A549 (cell line): ENCODE results near the gene ELP5. TPM values are rescaled to one million over a fixed set of nuclear protein-coding genes. Genes with fewer than 3 reads are reported as not detected.

Experiments used
- ATAC-seq, 2 experiments: fragments of 200-7000 bp in 1 of 2; fragments of >200 bp in 1 of 2; cut with Nextera tagmentation in 1 of 2; cut with Tn5 transposase in 1 of 2; 3 replicates each; pipeline versions ENCODE4 v1.8.0 to v1.9.1; 2018 to 2020; ENCODE audit warnings: mild to moderate bottlenecking in 1 of 2, moderate library complexity in 1 of 2
- CTCF ChIA-PET: fragments of 300-600 bp; sonication (Branson Sonifier 250); formaldehyde crosslinking; extraction: SDS; loops from one replicate; lab custom pipeline; 2021; ENCODE audit warnings: antibody characterized with exemption, inconsistent platforms; lab: Yijun Ruan, JAX
- POLR2A ChIA-PET: fragments of 350-600 bp; formaldehyde crosslinking; extraction: SDS; loops from one replicate; lab custom pipeline; 2021; ENCODE audit warnings: antibody characterized with exemption, inconsistent platforms; lab: Yijun Ruan, JAX
- DNase-seq, 2 experiments: peaks; one replicate each; pipeline versions ENCODE4 v3.0.0 to v3.0.0-alpha.2; 2011 to 2016; ENCODE audit warnings: low read depth in 1 of 2, low spot score in 1 of 2
- FAIRE-seq: peaks from 2 replicates; lab custom pipeline; 2011; peaks lifted over from hg19 to GRCh38; lab: Jason Lieb, UNC
- H3K27ac ChIP-seq, 2 experiments: fragments of >200 bp; sonication (Bioruptor Twin); formaldehyde crosslinking; 3 replicates each; pipeline ENCODE4 v1.5.1; 2016 to 2017
- H3K4me1 ChIP-seq: fragments of >200 bp; sonication (Bioruptor Twin); formaldehyde crosslinking; 3 replicates; pipeline ENCODE4 v1.6.1; 2016
- H3K4me2 ChIP-seq: fragments of >200 bp; sonication (Bioruptor Twin); formaldehyde crosslinking; 3 replicates; pipeline ENCODE4 v1.6.1; 2016
- H3K4me3 ChIP-seq: fragments of >200 bp; sonication (Bioruptor Twin); formaldehyde crosslinking; 3 replicates; pipeline ENCODE4 v1.5.1; 2016
- H3K9me3 ChIP-seq: fragments of >200 bp; sonication (Bioruptor Twin); formaldehyde crosslinking; 3 replicates; pipeline ENCODE4 v1.6.1; 2016
- ATOH8 ChIP-seq: fragments of 250-450 bp; sonication (Bioruptor Pico); IDR thresholded peaks from 2 replicates; pipeline ENCODE4 v1.5.0; 2020; ENCODE audit warnings: low read depth, mild to moderate bottlenecking, moderate library complexity
- BHLHE40 ChIP-seq: IDR thresholded peaks from 2 replicates; pipeline ENCODE4 v1.6.1; 2012; ENCODE audit warnings: low read depth, low read length, inconsistent platforms
- CTCF ChIP-seq: fragments of >200 bp; sonication (Bioruptor Twin); formaldehyde crosslinking; IDR thresholded peaks from 3 replicates; pipeline ENCODE4 v1.5.1; 2016
- EHF ChIP-seq: fragments of 250-450 bp; sonication (Bioruptor Pico); IDR thresholded peaks from 2 replicates; pipeline ENCODE4 v1.5.0; 2020; ENCODE audit warnings: mild to moderate bottlenecking
- EP300 ChIP-seq, 2 experiments: fragments of >200 bp; sonication (Bioruptor Twin); formaldehyde crosslinking; IDR thresholded peaks; 2 replicates in 1 of 2; 3 replicates in 1 of 2; pipeline ENCODE4 v1.6.1; 2016 to 2017
- FOSL2 ChIP-seq, 2 experiments: fragments of 450-650 bp in 1 of 2; fragments of >200 bp in 1 of 2; sonication (Bioruptor Twin) in 1 of 2; formaldehyde crosslinking; IDR thresholded peaks; 2 replicates each; pipeline versions ENCODE4 v1.5.0 to v1.6.1; 2016 to 2020; ENCODE audit warnings: mild to moderate bottlenecking in 1 of 2, moderate library complexity in 1 of 2
- FOXS1 ChIP-seq: fragments of 250-450 bp; sonication (Bioruptor Pico); IDR thresholded peaks from 2 replicates; pipeline ENCODE4 v1.5.0; 2020; ENCODE audit warnings: mild to moderate bottlenecking, moderate library complexity
- GATA3 ChIP-seq: IDR thresholded peaks from 2 replicates; pipeline ENCODE4 v1.6.1; 2012; ENCODE audit warnings: borderline replicate concordance
- HDAC2 ChIP-seq: fragments of 200-600 bp; sonication (generic); IDR thresholded peaks from 2 replicates; pipeline ENCODE4 v1.6.1; 2016
- HOXA7 ChIP-seq: fragments of 250-450 bp; sonication (Bioruptor Pico); IDR thresholded peaks from 2 replicates; pipeline ENCODE4 v1.5.0; 2020; ENCODE audit warnings: mild to moderate bottlenecking, moderate library complexity
- HOXB13 ChIP-seq: fragments of 250-450 bp; sonication (Bioruptor Pico); IDR thresholded peaks from 2 replicates; pipeline ENCODE4 v1.5.0; 2020; ENCODE audit warnings: low read depth, mild to moderate bottlenecking, moderate library complexity
- HOXB5 ChIP-seq: fragments of 250-450 bp; sonication (Bioruptor Pico); IDR thresholded peaks from 2 replicates; pipeline ENCODE4 v1.5.0; 2020; ENCODE audit warnings: mild to moderate bottlenecking, moderate library complexity
- JUN ChIP-seq, 2 experiments: fragments of >200 bp; sonication (Bioruptor Twin); formaldehyde crosslinking; IDR thresholded peaks; 2 replicates in 1 of 2; 3 replicates in 1 of 2; pipeline ENCODE4 v1.6.1; 2016 to 2017
- MAFK ChIP-seq: fragments of 450-650 bp; IDR thresholded peaks from 2 replicates; pipeline ENCODE4 v1.6.1; 2014; ENCODE audit not compliant: partially characterized antibody
- MAX ChIP-seq: IDR thresholded peaks from 2 replicates; pipeline ENCODE4 v1.6.1; 2012
- MAZ ChIP-seq: fragments of 150-350 bp; IDR thresholded peaks from 2 replicates; pipeline ENCODE4 v1.6.1; 2014; ENCODE audit warnings: antibody characterized with exemption, low read depth, low read length, borderline replicate concordance
- MYC ChIP-seq: IDR thresholded peaks from 2 replicates; pipeline ENCODE4 v1.6.1; 2012; ENCODE audit warnings: mild to moderate bottlenecking, inconsistent platforms, low read length, improper control_type of control experiment, borderline replicate concordance
- NFE2L2 ChIP-seq: fragments of 150-350 bp; conservative IDR thresholded peaks from 2 replicates; pipeline ENCODE4 v1.6.1; 2014; ENCODE audit warnings: low read length
- NPAS2 ChIP-seq: fragments of 250-450 bp; sonication (Bioruptor Pico); IDR thresholded peaks from 2 replicates; pipeline ENCODE4 v1.8.0; 2022; ENCODE audit warnings: mild to moderate bottlenecking, moderate library complexity, borderline replicate concordance
- PHF8 ChIP-seq: fragments of 200-600 bp; sonication (generic); IDR thresholded peaks from 2 replicates; pipeline ENCODE4 v1.6.1; 2016; ENCODE audit warnings: low read depth, mild to moderate bottlenecking, antibody characterized with exemption, moderate library complexity, borderline replicate concordance
- POLR2A ChIP-seq: IDR thresholded peaks from 2 replicates; pipeline ENCODE4 v1.6.1; 2012; ENCODE audit warnings: mild to moderate bottlenecking, low read length
- POLR2AphosphoS2 ChIP-seq: conservative IDR thresholded peaks from 2 replicates; pipeline ENCODE4 v1.6.1; 2012; ENCODE audit warnings: low read length, improper control_type of control experiment, inconsistent platforms
- RAD21 ChIP-seq, 2 experiments: fragments of >200 bp in 1 of 2; sonication (Bioruptor Twin) in 1 of 2; formaldehyde crosslinking in 1 of 2; IDR thresholded peaks in 1 of 2; conservative IDR thresholded peaks in 1 of 2; 2 replicates in 1 of 2; 3 replicates in 1 of 2; pipeline ENCODE4 v1.6.1; 2012 to 2018; ENCODE audit warnings: inconsistent platforms in 1 of 2
- RARB ChIP-seq: fragments of 250-450 bp; sonication (Bioruptor Pico); IDR thresholded peaks from 2 replicates; pipeline ENCODE4 v1.8.0; 2021; ENCODE audit warnings: mild to moderate bottlenecking, moderate library complexity
- TP53 ChIP-seq: fragments of 250-450 bp; sonication (Bioruptor Pico); IDR thresholded peaks from 2 replicates; pipeline ENCODE4 v1.5.0; 2021; ENCODE audit warnings: mild to moderate bottlenecking, moderate library complexity
- USF2 ChIP-seq: fragments of 450-650 bp; IDR thresholded peaks from 2 replicates; pipeline ENCODE4 v1.6.1; 2014; ENCODE audit warnings: antibody characterized with exemption
- ZFP36 ChIP-seq: fragments of 450-650 bp; IDR thresholded peaks from 2 replicates; pipeline ENCODE4 v1.6.1; 2014; ENCODE audit warnings: borderline replicate concordance; ENCODE audit not compliant: partially characterized antibody
- WGBS: methylation state at CpG from one replicate; pipeline ENCODE4 v1.1.6; 2017; ENCODE audit errors: missing lambda C conversion rate; 5-methylcytosine and 5-hydroxymethylcytosine counted together
- polyA plus RNA-seq, 4 experiments: library from polyadenylated mRNA; depleted of rRNA in 3 of 4; stranded (reverse); fragments of >200 nt; fragmentation: RNase III in 1 of 4; extraction: RNeasy Plus Mini Kit Qiagen cat#74134 plus additional on column Dnase treatment in 1 of 4; gene quantifications; 2 replicates in 3 of 4; 3 replicates in 1 of 4; pipeline ENCODE4 v1.2.3, GENCODE V29; 2011 to 2017
- TF ChIP-seq, protein P1 (sequence below): fragments of >200 bp; sonication (Bioruptor Twin); formaldehyde crosslinking; IDR thresholded peaks from 3 replicates; pipeline ENCODE4 v1.6.1; 2016
- TF ChIP-seq, protein P2 (sequence below): IDR thresholded peaks from 2 replicates; pipeline ENCODE4 v1.6.1; 2012; ENCODE audit warnings: low read depth, borderline replicate concordance
- TF ChIP-seq, protein P3 (sequence below): fragments of 150-350 bp; IDR thresholded peaks from 2 replicates; pipeline ENCODE4 v1.6.1; 2014; ENCODE audit warnings: low read depth, mild to moderate bottlenecking, low read length
- TF ChIP-seq, protein P4 (sequence below): fragments of >200 bp; sonication (Bioruptor Twin); formaldehyde crosslinking; IDR thresholded peaks from 2 replicates; pipeline ENCODE4 v1.6.1; 2016

Gene ELP5
- polyA plus RNA-seq, 2 of the 4 experiments (the other 2 are of a cell fraction) = 92.1 to 133 TPM

- peak within 1 kb of the TSS; percentile 92 for H3K4me2 ChIP-seq
- ChIA-PET CTCF (interaction anchor here (1.0 to 17.3 kb wide), 6 partner anchors 12 to 189 kb away, joined by 3 to 169 read pairs (median 7); partner anchors contain the start of genes ACADVL and DLG4), POLR2A (interaction anchor here (0.5 to 6.9 kb wide), 10 partner anchors 8 to 199 kb away, joined by 3 to 63 read pairs (median 3); partner anchors contain the start of genes ACADVL, DLG4, GABARAP and SLC16A13)
- H3K4me1 ChIP-seq = peaks cover 44% of the 10 kb centered on the region
- H3K9me3 ChIP-seq = no peaks in the 10 kb centered on the region
- DNase-seq (peak; percentile 98), ATAC-seq (peak; percentile 49 to 75), FAIRE-seq (peak; percentile 98)
- peak within 1 kb of the TSS; percentile 94 to 95 for H3K27ac ChIP-seq
- under 1% methylated on average over 35 of the region's 72 CpGs for WGBS
- H3K4me3 ChIP-seq = peak within 1 kb of the TSS; percentile 77
- TF ChIP-seq RAD21 (conservative IDR thresholded peaks at IDR 0.05 in 1 of 2, IDR thresholded peaks at IDR 0.05 in 1 of 2) = 0 out of 5 replicates have a peak, but pooled peaks of 1 of the 2 experiments have one; percentile 13
- TF ChIP-seq HDAC2 = 0 out of 2 replicates have a peak, but pooled peaks have one; percentile 66
- TF ChIP-seq TP53 (CRISPR knock-in tag) = peak; percentile 95
- TF ChIP-seq FOSL2 (IDR thresholded peaks at IDR 0.05) = no peak
- peak; percentile 82 for TF ChIP-seq FOSL2 (CRISPR knock-in tag; IDR thresholded peaks at IDR 0.05)
- TF ChIP-seq HOXA7 = peak; percentile 80; the same call in 1 of the 2 replicates
- TF ChIP-seq NFE2L2 = no peak
- peak; percentile 73; the same call in 1 of the 2 replicates for TF ChIP-seq PHF8
- TF ChIP-seq POLR2AphosphoS2 = peak; percentile 90
- TF ChIP-seq, protein P1, sequence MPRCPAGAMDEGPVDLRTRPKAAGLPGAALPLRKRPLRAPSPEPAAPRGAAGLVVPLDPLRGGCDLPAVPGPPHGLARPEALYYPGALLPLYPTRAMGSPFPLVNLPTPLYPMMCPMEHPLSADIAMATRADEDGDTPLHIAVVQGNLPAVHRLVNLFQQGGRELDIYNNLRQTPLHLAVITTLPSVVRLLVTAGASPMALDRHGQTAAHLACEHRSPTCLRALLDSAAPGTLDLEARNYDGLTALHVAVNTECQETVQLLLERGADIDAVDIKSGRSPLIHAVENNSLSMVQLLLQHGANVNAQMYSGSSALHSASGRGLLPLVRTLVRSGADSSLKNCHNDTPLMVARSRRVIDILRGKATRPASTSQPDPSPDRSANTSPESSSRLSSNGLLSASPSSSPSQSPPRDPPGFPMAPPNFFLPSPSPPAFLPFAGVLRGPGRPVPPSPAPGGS = peak; percentile 96; the same call in 2 of the 3 replicates
- peak; percentile 88; the same call in 1 of the 2 replicates for TF ChIP-seq EHF (CRISPR knock-in tag)
- no peak for TF ChIP-seq RARB (CRISPR knock-in tag)
- peak; percentile 97 for TF ChIP-seq HOXB5 (CRISPR knock-in tag)
- peak; percentile 86 for TF ChIP-seq POLR2A
- peak; percentile 78 for TF ChIP-seq FOXS1
- TF ChIP-seq MAX = peak; percentile 97
- peak; percentile 76 for TF ChIP-seq GATA3
- peak; percentile 84; the same call in 1 of the 2 replicates for TF ChIP-seq ATOH8
- no peak for TF ChIP-seq MAFK
- no peak for TF ChIP-seq MYC
- TF ChIP-seq CTCF = no peak
- TF ChIP-seq, protein P2, sequence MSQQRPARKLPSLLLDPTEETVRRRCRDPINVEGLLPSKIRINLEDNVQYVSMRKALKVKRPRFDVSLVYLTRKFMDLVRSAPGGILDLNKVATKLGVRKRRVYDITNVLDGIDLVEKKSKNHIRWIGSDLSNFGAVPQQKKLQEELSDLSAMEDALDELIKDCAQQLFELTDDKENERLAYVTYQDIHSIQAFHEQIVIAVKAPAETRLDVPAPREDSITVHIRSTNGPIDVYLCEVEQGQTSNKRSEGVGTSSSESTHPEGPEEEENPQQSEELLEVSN = peak; percentile 79; the same call in 1 of the 2 replicates
- TF ChIP-seq BHLHE40 = peak; percentile 86
- TF ChIP-seq, protein P3, sequence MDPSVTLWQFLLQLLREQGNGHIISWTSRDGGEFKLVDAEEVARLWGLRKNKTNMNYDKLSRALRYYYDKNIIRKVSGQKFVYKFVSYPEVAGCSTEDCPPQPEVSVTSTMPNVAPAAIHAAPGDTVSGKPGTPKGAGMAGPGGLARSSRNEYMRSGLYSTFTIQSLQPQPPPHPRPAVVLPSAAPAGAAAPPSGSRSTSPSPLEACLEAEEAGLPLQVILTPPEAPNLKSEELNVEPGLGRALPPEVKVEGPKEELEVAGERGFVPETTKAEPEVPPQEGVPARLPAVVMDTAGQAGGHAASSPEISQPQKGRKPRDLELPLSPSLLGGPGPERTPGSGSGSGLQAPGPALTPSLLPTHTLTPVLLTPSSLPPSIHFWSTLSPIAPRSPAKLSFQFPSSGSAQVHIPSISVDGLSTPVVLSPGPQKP = no peak
- peak; percentile 94 to 99 for TF ChIP-seq JUN (IDR thresholded peaks at IDR 0.05)
- peak; percentile 96 for TF ChIP-seq NPAS2 (CRISPR knock-in tag)
- TF ChIP-seq EP300 (IDR thresholded peaks at IDR 0.05) = 0 out of 5 replicates have a peak, but pooled peaks of 1 of the 2 experiments have one; percentile 24
- 0 out of 2 replicates have a peak, but pooled peaks have one; percentile 63 for TF ChIP-seq MAZ
- TF ChIP-seq USF2 = peak; percentile 100
- peak; percentile 74; the same call in 1 of the 2 replicates for TF ChIP-seq HOXB13 (CRISPR knock-in tag)
- TF ChIP-seq, protein P4, sequence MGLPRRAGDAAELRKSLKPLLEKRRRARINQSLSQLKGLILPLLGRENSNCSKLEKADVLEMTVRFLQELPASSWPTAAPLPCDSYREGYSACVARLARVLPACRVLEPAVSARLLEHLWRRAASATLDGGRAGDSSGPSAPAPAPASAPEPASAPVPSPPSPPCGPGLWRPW = no peak
- TF ChIP-seq ZFP36 = no peak
Observed at GRCh38 chr17:7234083-7234951, 17.7 kb upstream of the ELP5 start, which contains the start of gene DVL2. DVL2 (minus strand) TSS chr17:7234517; CDS start chr17:7234262, 255 bp downstream.
